ENCODE results near the gene CYP17A1. TPM values are rescaled to one million over a fixed set of nuclear protein-coding genes. Genes with fewer than 3 reads are reported as not detected.

CYP17A1 gene
- total RNA-seq: not detected in 2 replicates

DNA sequence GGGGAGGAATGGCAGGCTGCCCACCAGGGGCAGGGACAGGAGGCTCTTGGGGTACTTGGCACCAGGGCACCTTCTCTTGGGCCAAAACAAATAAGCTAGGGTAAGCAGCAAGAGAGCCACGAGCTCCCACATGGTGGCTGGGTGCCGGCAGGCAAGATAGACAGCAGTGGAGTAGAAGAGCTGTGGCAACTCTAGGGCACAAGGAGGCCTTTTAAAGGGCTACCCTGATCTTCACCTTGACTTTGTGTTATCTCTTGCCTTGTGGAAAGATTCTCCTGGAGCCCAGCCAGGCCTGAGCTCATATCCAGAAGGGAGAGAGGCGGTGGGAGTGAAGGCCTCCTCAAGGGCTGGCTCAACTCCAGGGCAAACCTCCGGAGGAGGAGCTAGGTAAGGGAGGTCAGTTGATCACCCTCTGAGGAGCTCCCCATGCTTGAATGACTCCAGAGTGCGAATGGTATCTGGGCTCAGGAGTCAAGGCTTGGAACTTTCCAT is at the start of gene CYP17A1:
Gene CYP17A1, minus strand, starts transcription at position 184 of the 492 bp plus-strand sequence. Its CDS starts 52 bp downstream, at position 132.

DNA sequence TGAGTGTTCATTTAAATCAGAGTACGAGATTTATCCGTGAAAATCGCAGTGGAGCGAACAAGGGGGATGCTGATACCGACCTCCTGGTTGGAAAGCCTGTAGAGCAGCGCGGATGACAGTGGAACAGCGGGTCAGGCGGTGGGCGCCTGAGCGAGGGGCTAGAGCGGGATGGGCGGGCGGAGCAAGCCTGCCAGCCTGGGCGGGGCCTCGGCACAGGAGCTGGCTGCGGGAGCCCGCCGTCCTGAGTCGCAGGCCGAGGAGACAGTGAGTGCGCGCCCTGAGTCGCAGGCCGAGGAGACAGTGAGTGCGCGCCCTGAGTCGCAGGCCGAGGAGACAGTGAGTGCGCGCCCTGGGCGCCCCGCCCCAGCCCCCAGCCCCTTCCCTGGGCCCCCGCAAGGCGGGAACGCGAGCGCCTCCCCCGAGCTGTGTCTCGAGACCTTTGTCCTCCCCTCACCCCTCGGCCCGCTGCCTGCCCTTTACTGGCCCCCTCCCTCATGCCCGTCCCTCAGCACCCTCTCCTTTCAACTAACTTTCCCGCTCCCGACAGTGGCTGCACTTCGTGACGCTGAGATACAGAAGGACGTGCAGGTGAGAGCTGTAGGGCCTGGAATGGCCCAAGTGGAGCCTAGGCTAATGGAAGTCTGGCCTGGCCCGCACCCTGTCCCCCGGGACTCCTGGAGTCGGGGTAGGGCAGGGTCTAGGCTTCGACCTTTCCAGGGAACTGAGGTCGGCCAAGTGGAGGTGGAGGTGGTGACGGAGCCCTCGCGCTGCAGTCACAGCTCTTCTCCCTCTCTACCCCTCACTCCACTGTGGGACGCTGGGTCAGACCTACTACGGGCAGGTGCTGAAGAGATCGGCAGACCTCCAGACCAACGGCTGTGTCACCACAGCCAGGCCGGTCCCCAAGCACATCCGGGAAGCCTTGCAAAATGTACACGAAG is 32.3 kb upstream of the CYP17A1 start, which contains the start of gene AS3MT:
Gene AS3MT, plus strand, starts transcription at position 213 of the 941 bp plus-strand sequence. Its CDS starts 123 bp downstream, at position 336.

Other genes starting within 250 kb of the CYP17A1 start
- gene TRIM8, start 192.9 kb downstream of the CYP17A1 start, total RNA-seq: 96.6 and 109 TPM in 2 replicates
- gene ARL3, start 123.0 kb downstream of the CYP17A1 start, total RNA-seq: 5.3 and 7.8 TPM in 2 replicates
- 0.68 and 4.3 TPM in 2 replicates for gene SFXN2, start 122.8 kb downstream of the CYP17A1 start, total RNA-seq
- gene WBP1L, start 93.5 kb downstream of the CYP17A1 start, total RNA-seq: 63.7 and 76.1 TPM in 2 replicates
- gene BORCS7, start 16.8 kb upstream of the CYP17A1 start, total RNA-seq: 22.5 and 26.0 TPM in 2 replicates
- 0.70 and 1.0 TPM in 2 replicates for gene AS3MT, start 32.1 kb upstream of the CYP17A1 start, total RNA-seq
- gene CNNM2, start 80.9 kb upstream of the CYP17A1 start, total RNA-seq: 5.1 and 6.1 TPM in 2 replicates

Measured in pericardium fibroblast (primary cell).